Calu3 (cell line): ENCODE data around the gene CD80. TPM values are rescaled to one million over a fixed set of nuclear protein-coding genes. Genes with fewer than 3 reads are reported as not detected.

ENCODE experiments used
- BruUV-seq: library from RNA; stranded (reverse); fragments of 400-500 nt; replicated peaks from 2 replicates; lab custom pipeline; 2021; lab: Mats Ljungman, UMichigan
- CTCF ChIA-PET: fragments of 300-600 bp; sonication (Branson Sonifier 250); formaldehyde crosslinking; loops from one replicate; lab custom pipeline; 2022; ENCODE audit warnings: antibody characterized with exemption; lab: Charles Lee
- DNase-seq: peaks from one replicate; pipeline ENCODE4 v3.0.0; 2022
- H3K27ac Mint-ChIP-seq: one replicate; pipeline ENCODE4 v1.8.0; 2022; ENCODE audit warnings: mixed read lengths; ENCODE audit not compliant: unreplicated experiment
- H3K27me3 Mint-ChIP-seq: one replicate; pipeline ENCODE4 v1.8.0; 2022; ENCODE audit warnings: mixed read lengths; ENCODE audit not compliant: unreplicated experiment
- H3K36me3 Mint-ChIP-seq: one replicate; pipeline ENCODE4 v1.8.0; 2022; ENCODE audit warnings: mild to moderate bottlenecking, moderate library complexity, mixed read lengths; ENCODE audit not compliant: insufficient read depth, unreplicated experiment
- H3K4me1 Mint-ChIP-seq: one replicate; pipeline ENCODE4 v1.8.0; 2022; ENCODE audit warnings: mild to moderate bottlenecking, low read depth, mixed read lengths; ENCODE audit not compliant: unreplicated experiment
- H3K4me3 Mint-ChIP-seq: one replicate; pipeline ENCODE4 v1.8.0; 2022; ENCODE audit warnings: mild to moderate bottlenecking, low read depth, moderate library complexity, mixed read lengths; ENCODE audit not compliant: unreplicated experiment
- H3K9me3 Mint-ChIP-seq: one replicate; pipeline ENCODE4 v1.8.0; 2022; ENCODE audit warnings: low read depth, mixed read lengths; ENCODE audit not compliant: unreplicated experiment
- intact Hi-C: fragments of 100-400 bp; cut with micrococcal nuclease; formaldehyde crosslinking; loops from one replicate; pipeline ENCODE4 v1.10.0; 2022; ENCODE audit not compliant: unreplicated experiment
- total RNA-seq: library from RNA; stranded (reverse); gene quantifications from 2 replicates; pipeline ENCODE4 v1.2.3, GENCODE V29; 2022
- TF ChIP-seq, protein P1 (sequence below): fragments of 200-600 bp; IDR thresholded peaks from one replicate; pipeline ENCODE4 v1.8.0; 2022; ENCODE audit warnings: antibody characterized with exemption; ENCODE audit not compliant: unreplicated experiment

Gene CD80
- total RNA-seq, 1 experiment from 2014 or later = not detected

GRCh38 chr3:119562307-119562961 is 3.0 kb upstream of the CD80 start:
- Mint-ChIP-seq H3K27me3 (peaks cover 14% of the 10 kb centered on the region), H3K27ac (no peak overlapping the region), H3K36me3 (no peaks in the 10 kb centered on the region), H3K4me1 (no peaks in the 10 kb centered on the region), H3K9me3 (no peaks in the 10 kb centered on the region), H3K4me3 (no peak overlapping the region)
- DNase-seq = no peak
- CTCF ChIA-PET = no interaction called here
- no TSS peak for BruUV-seq
- intact Hi-C loops = no loop called here
- TF ChIP-seq, protein P1, sequence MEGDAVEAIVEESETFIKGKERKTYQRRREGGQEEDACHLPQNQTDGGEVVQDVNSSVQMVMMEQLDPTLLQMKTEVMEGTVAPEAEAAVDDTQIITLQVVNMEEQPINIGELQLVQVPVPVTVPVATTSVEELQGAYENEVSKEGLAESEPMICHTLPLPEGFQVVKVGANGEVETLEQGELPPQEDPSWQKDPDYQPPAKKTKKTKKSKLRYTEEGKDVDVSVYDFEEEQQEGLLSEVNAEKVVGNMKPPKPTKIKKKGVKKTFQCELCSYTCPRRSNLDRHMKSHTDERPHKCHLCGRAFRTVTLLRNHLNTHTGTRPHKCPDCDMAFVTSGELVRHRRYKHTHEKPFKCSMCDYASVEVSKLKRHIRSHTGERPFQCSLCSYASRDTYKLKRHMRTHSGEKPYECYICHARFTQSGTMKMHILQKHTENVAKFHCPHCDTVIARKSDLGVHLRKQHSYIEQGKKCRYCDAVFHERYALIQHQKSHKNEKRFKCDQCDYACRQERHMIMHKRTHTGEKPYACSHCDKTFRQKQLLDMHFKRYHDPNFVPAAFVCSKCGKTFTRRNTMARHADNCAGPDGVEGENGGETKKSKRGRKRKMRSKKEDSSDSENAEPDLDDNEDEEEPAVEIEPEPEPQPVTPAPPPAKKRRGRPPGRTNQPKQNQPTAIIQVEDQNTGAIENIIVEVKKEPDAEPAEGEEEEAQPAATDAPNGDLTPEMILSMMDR = no peak

- peaks cover 8% of the 10 kb centered on the region for H3K27me3 Mint-ChIP-seq
- intact Hi-C loops = no loop called here
These were observed 746 bp upstream of the CD80 start for GRCh38 chr3:119560160-119560559.

DNA sequence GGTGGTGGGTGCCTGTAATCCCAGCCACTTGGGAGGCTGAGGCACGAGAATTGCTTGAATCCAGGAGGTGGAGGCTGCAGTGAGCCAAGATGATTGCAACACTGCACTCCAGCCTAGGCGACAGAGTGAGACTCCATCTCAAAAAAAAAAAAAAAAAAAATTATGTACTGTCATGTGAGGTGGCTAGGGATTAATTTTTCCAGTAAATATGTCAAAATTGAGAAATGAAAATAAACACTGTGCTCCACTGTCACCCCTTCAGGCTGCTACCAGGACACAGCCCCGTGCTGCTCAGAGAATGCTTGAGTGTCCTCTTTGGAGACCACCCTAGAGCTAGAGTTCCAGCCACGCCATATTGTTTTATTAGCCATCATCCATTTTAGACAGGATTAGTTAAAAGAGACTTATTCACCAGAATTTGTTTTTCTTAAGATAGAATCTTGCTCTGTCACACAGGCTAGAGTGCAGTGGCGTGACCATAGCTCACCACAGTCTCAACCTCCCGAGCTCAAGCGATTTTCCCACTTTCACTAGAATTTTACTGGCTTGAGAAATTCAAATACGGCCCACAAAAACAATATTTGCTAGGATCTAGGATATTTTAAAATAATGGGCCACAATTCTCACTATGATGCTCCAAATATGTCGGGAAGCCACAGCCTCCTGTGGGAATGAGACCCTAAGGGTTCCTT is 642 bp downstream of the CD80 start:
- Mint-ChIP-seq H3K9me3 (no peaks in the 10 kb centered on the region), H3K4me3 (no peak overlapping the region), H3K27ac (no peak overlapping the region), H3K27me3 (peaks cover 8% of the 10 kb centered on the region), H3K4me1 (no peaks in the 10 kb centered on the region), H3K36me3 (no peaks in the 10 kb centered on the region)
- TF ChIP-seq, protein P1 = no peak
- BruUV-seq = no TSS peak
- intact Hi-C loops = loop anchor here (1.0 kb wide), 2 partner anchors 33 to 283 kb away; no protein-coding TSS in a partner anchor
- DNase-seq = no peak
- CTCF ChIA-PET = interaction anchor here (0.8 kb wide), 1 partner anchor 676 kb away, joined by 3 read pairs; no protein-coding TSS in a partner anchor

More at GRCh38 chr3:119560160-119560559, 746 bp upstream of the CD80 start:
- CTCF ChIA-PET = no interaction called here
- Mint-ChIP-seq H3K27ac (no peak overlapping the region), H3K9me3 (no peaks in the 10 kb centered on the region), H3K4me3 (no peak overlapping the region), H3K4me1 (no peaks in the 10 kb centered on the region), H3K36me3 (no peaks in the 10 kb centered on the region)
- BruUV-seq = no TSS peak
- TF ChIP-seq, protein P1 = no peak
- no peak for DNase-seq

- peaks cover 8% of the 10 kb centered on the region for H3K27me3 Mint-ChIP-seq
- no peak for DNase-seq
- H3K4me1 Mint-ChIP-seq = no peaks in the 10 kb centered on the region
- no peaks in the 10 kb centered on the region for H3K9me3 Mint-ChIP-seq
- H3K4me3 Mint-ChIP-seq = no peak overlapping the region
- no peaks in the 10 kb centered on the region for H3K36me3 Mint-ChIP-seq
- TF ChIP-seq, protein P1 = no peak
- BruUV-seq = no TSS peak
- H3K27ac Mint-ChIP-seq = no peak overlapping the region
- CTCF ChIA-PET = no interaction called here
- intact Hi-C loops = loop anchor here (1.0 kb wide), 1 partner anchor 33 kb away; no protein-coding TSS in a partner anchor
These were observed 1.5 kb downstream of the CD80 start for GRCh38 chr3:119557877-119558269.
